NCI-H1436 (cell line): ENCODE data around the gene ASPM.

Experiments
- DNase-seq: peaks from one replicate; lab custom pipeline; 2025; lab: John Stamatoyannopoulos, UW

ASPM gene, protein sequence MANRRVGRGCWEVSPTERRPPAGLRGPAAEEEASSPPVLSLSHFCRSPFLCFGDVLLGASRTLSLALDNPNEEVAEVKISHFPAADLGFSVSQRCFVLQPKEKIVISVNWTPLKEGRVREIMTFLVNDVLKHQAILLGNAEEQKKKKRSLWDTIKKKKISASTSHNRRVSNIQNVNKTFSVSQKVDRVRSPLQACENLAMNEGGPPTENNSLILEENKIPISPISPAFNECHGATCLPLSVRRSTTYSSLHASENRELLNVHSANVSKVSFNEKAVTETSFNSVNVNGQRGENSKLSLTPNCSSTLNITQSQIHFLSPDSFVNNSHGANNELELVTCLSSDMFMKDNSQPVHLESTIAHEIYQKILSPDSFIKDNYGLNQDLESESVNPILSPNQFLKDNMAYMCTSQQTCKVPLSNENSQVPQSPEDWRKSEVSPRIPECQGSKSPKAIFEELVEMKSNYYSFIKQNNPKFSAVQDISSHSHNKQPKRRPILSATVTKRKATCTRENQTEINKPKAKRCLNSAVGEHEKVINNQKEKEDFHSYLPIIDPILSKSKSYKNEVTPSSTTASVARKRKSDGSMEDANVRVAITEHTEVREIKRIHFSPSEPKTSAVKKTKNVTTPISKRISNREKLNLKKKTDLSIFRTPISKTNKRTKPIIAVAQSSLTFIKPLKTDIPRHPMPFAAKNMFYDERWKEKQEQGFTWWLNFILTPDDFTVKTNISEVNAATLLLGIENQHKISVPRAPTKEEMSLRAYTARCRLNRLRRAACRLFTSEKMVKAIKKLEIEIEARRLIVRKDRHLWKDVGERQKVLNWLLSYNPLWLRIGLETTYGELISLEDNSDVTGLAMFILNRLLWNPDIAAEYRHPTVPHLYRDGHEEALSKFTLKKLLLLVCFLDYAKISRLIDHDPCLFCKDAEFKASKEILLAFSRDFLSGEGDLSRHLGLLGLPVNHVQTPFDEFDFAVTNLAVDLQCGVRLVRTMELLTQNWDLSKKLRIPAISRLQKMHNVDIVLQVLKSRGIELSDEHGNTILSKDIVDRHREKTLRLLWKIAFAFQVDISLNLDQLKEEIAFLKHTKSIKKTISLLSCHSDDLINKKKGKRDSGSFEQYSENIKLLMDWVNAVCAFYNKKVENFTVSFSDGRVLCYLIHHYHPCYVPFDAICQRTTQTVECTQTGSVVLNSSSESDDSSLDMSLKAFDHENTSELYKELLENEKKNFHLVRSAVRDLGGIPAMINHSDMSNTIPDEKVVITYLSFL (N-terminal part only)

GRCh38 chr1:197146101-197147095 is at the start of gene ASPM:
ASPM (minus strand) TSS chr1:197146669; CDS start chr1:197146437, 232 bp downstream.
- peak; percentile 97 for DNase-seq

DNA sequence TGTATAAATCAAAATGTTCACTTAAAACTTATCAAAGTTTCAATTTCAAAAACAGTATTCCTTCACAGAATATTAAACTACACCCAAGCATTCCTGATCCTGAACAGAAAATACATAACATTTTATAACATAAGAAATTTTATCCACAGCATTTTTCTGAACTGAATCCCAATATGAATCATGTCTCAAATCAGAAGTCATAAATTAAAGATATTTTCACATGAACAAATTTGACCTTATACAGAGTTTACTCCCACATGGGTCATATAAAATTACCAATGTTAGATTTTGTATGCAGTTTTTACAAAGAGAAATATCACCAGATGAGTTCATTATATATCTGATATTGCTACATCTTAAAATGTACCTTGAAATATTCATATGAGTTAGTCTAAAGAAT is 48.6 kb upstream of the ASPM start:
- DNase-seq, result no peak

DNA sequence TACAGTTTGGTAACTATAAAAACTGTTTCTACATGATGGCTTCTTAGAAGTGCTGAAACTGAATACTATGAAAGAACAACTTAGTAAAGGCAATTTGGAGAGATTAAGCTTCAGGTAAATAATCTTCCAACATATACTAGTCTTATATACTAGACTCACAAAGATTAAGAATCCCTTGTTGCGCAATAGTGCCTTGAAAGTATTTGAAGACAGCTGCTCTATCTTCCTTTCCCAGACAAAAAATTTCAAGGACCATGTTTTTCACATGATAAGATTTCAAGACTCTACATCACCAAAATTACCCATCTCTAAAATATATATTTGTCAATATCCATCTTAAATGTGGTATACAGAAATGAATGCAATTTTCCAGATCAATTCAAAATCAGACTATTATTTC is 37.7 kb upstream of the ASPM start:
- DNase-seq, result no peak

DNA sequence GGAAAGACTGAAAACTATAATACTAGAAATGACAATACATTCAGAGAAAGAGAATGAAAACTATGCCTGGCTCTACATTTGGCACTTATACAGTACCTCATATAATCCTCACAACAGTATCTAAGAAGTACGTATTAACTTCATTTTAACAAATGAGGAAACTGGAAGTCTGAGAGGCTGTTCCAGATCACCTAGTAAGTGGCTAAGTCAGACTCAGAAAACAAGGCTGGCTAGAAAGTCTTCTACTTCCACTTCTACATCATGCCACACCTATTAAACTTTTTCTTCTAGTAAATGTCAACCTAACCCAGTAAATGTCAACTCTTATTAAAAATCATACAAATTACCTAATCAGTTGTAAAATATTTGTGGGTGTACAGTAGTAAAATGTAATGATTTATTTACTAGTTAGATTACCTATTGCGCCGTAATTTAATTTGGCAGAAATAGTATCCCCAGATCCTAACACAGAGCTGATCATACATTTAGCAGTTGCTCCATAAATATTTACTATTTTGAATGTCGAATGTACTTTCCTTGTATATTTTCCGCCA is 36.8 kb upstream of the ASPM start:
- DNase-seq, result no peak

DNA sequence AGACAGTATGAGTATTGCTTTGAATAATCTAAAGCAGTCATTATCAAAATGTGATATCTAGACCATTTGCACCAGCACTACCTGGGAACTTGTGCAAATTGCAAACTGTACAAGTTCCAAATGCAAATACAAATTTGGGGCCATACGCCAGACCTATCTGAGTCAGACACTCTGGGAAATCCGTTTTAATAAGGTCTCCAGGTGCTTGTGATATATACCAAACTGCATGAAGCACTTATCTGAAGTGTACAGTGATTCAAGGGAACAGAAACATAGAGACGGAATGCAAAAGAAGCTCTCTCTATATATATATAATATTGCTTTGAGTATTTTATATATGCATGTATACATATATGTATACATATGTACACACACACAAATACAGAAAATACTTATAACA is 36.2 kb upstream of the ASPM start:
- DNase-seq, result no peak

DNA sequence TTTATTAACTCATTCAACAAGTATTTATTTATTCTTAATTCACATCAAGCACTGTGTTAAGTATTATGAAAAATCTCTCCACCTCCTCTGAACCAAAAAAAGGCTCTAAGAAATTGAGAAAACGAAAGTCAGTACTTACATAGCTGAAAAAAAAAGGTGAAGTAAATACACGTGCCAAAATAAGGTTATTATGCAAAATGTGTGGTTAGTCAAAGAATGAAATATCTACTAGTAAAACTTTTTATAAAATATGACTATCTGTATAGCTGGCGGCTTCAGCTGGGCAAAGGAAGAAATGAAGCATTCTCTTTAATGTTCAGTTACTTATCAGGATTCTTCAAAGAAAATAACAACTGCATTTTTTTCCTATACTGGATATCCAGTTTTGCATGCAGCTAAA is 35.5 kb upstream of the ASPM start:
- no peak for DNase-seq

GRCh38 chr1:197180252-197180878 is 33.9 kb upstream of the ASPM start:
- DNase-seq, result peak; percentile 26

DNA sequence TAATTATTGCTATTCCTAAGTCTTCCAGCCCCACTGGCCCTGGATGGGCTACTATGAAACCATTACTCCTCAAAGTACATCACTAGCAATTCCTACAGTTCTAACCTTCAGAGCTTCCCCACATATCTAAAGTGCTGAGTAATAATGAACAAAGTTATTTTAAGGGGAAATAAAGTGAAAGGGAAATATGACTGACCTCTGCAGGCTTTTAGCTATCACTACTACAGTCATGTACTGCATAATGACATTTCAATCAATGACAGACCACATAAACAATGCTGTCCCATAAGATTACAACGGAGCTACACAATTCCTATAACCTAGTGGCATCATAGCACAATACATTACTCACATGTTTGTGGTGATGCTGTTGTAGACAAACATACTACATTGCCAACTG is 32.5 kb upstream of the ASPM start:
- DNase-seq, result no peak

- no peak for DNase-seq
These were observed 28.3 kb upstream of the ASPM start for GRCh38 chr1:197174818-197175217.

DNA sequence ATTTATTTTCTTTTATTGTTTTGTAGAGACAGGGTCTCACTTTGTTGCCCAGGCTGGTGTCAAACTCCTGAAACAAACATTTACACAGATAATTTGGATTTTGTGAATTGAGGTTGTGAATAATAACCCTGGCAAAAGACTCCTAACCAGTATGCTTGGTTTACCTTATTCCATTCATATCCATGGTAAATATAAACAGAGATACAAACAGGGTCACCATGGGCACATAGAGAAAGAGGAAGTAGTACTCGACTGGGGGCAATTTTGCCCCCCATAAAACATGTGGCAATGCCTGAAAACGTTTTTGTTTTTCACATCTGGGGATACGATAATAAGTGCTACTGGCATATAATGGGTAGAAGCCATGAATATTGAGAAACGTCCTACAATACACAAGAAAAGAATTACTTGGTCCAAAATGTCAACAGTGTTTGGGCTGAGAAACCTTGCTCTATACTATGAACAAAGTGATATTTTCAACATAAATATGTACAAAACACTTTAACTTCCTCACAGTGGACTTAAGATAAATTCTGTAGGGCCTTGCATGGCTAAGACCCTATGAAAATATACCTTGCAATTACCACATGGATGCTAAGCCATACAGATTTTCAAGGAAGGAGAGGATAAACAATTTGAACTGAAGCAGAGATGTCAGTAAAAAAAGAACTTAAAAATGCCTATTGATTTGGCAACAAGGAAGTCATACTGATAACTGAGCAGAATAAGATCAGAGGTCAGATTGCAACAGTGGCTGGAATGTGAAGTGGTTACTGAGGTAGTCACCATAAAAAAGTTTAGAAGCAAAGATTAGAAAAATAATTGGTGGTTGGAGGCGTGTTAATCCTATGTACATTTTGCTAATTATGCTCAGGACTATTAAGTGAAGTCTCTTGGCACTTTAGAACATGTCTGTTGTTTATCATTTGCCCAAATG is 27.4 kb upstream of the ASPM start:
- no peak for DNase-seq

DNA sequence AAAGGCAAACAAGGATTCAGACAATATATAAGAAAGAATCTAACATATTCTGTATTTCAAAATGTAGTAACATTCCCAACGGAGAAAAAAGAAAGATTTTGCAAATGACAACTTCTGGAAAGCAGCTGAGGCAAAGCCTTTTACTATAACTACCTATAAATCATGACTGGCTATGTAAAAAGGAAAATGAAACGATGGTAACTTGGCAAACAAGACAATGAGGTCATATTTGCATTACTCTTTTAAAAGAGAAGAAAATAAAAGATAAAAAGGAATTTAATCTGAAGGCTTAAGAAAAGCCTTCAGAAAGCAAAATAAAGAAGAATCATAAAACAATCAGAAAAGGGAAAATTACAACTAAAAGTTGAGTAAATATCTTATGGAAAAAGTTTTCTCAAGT is 25.1 kb upstream of the ASPM start:
- no peak for DNase-seq

DNA sequence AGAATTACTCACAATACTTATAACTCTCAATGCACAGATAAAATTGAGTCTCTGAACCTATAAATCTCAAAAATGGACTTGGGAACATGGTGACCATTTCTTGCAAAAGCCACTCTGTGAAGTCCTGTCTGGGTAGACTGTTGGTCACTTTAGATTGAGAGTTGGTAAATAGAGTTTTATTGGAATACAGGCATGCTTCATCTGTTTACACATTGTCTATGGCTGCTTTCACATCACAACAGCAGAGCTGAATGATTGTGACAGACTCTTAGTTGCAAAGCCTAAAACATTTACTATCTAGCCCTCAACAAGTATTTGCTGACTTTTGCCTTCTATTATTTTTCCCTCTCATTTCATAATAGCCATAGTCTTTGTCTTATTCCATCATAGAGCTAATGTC is 24.1 kb upstream of the ASPM start:
- no peak for DNase-seq

- DNase-seq, result no peak
These were observed 13.0 kb upstream of the ASPM start for GRCh38 chr1:197159461-197159860.

DNA sequence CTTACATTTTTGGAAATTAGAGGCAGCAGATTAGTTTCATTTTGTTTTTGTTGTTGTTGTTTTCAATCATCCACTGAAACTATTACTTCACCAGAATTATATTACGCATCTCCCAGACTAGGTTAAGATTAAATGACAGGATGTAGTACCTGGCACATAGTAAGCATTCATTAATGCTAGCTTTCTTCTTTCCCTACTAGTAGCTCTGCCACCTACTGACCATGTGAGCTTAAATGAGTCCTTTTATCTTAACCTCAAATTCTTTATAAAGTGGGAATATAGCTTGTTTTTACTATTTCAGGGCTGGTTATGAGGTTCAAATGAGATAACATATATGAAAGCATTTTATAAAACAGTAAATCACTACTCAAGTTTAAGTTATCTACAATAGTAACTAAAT is 10.2 kb upstream of the ASPM start:
- no peak for DNase-seq

DNA sequence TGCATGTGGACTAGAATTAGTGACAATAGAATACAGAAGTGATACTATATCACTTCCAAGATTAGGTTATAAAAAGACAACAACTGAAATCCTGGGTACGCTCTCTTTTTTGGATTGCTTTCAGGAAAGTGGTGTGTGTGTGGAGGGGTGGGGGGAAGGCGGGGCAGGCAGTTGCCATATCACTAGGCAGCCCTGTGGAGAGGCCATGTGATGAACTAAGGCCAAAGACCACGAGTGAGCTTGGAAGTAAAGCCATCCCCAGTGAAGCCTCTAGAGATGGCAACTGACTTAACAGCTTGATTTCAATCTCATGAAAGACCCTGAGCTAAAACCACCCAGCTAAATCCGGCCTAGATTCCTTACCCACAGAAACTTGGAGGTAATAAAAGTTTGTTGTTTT is 6.2 kb upstream of the ASPM start:
- no peak for DNase-seq

- no peak for DNase-seq
These were observed 4.7 kb upstream of the ASPM start for GRCh38 chr1:197151185-197151584.

- DNase-seq, result no peak
These were observed 4.0 kb upstream of the ASPM start for GRCh38 chr1:197150336-197151005.

GRCh38 chr1:197149340-197149739 is 2.9 kb upstream of the ASPM start:
- no peak for DNase-seq
